ENCODE measurements around the gene GLT8D1. TPM values are rescaled to one million over a fixed set of nuclear protein-coding genes. Genes with fewer than 3 reads are reported as not detected.

The GLT8D1 gene
- total and polyA plus RNA-seq, 2 donors (not counting 1 experiment from before 2014, with no cell fraction given) = 28.1 to 28.7 TPM

DNA sequence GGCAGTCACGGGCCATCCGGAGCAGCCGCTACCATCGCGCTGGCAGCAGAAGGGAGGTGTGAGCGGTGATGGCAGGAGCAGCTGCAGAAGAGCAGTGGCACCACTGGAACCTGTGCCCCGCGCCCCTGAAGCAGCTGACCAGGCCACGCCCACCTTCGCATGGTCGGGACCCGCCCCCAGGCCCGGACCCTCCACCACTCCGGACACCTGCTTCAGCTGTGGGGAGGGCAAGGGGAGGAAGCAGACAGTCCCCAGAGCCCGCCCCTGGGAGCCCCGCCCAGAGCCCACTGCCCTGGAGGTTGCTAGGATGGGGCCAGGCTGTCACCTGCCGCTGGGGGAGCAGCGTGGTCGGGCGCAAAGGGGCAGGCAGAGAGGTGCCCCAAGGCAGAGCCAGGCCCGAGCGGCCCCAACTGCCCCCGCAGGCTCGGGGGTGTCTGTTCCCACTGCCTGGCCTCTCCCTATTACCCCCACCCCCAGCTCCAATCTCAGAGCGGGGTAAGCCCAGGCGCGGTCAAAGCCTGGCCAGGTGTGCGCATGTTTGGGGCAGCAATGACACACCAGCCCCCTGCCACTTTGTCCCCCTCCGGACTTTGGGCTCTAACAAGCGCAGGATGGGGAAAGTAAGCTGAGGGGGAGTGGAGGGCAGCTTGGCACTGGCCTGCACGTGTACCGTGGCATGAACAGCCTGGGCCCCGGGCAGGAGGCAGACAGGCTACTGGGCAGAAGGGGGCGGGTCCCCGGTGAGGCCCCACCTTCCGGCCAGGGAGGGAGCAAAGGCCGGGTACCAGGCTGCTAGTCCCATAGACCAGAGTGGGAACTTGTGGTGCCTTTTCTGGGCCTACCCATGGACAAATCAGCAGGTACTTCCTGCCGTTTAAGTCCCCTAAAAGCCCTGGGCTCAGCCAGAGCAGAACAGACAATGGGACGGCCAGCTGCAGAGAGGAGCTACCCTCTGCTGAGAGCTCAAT lies 9.0 kb upstream of the GLT8D1 start:
- H3K9ac ChIP-seq (ENCODE audit: low read length) = no peak overlapping the region
- no peak overlapping the region for H3K4me2 ChIP-seq (replicated peaks; ENCODE audit: low read depth, low read length, poor library complexity, severe bottlenecking)
- ChIA-PET CTCF (interaction anchor here (1.3 kb wide), 1 partner anchor 15 kb away, joined by 3 read pairs; no protein-coding TSS in a partner anchor), POLR2A (interaction anchor here (0.7 kb wide), 1 partner anchor 48 kb away, joined by 6 read pairs; no protein-coding TSS in a partner anchor)
- peaks cover 0 to 7% of the 10 kb centered on the region in 2 experiments for H3K36me3 ChIP-seq (replicated peaks in 1 of 2; ENCODE audit: control extremely low read depth in 1 of 2, control insufficient read depth in 1 of 2, extremely low read depth in 1 of 2, insufficient read depth in 2 of 2, low read length in 1 of 2)
- Mint-ChIP-seq H3K9me3 (ENCODE audit: insufficient read depth) (no peaks in the 10 kb centered on the region), H3K4me3 (no peak overlapping the region), H3K4me1 (peaks cover 13% of the 10 kb centered on the region), H3K27ac (no peak overlapping the region), H3K27me3 (no peaks in the 10 kb centered on the region)
- H3K4me1 ChIP-seq (ENCODE audit: control insufficient read depth in 2 of 2, insufficient read depth in 2 of 2, low read length in 2 of 2) = peaks cover 9 to 11% of the 10 kb centered on the region in 2 donors
- no peak overlapping the region for H3K27ac ChIP-seq (ENCODE audit: low read length in 2 of 2)
- no peak overlapping the region for H2AFZ ChIP-seq (ENCODE audit: insufficient read depth, low read depth, low read length, poor library complexity, severe bottlenecking)
- H3K79me2 ChIP-seq (ENCODE audit: control insufficient read depth, insufficient read depth, low read length) = no peaks in the 10 kb centered on the region
- no peaks in the 10 kb centered on the region for H4K20me1 ChIP-seq (ENCODE audit: control insufficient read depth, insufficient read depth, low read length, poor library complexity, severe bottlenecking)
- WGBS (ENCODE audit: insufficient coverage) = 94% methylated on average over 35 of the region's 39 CpGs
- DNase-seq (no peak), ATAC-seq (ENCODE audit: low read depth) (peak; percentile 5)
- peaks cover 0 to 3% (median 0%) of the 10 kb centered on the region in 3 donors for H3K9me3 ChIP-seq (ENCODE audit: control extremely low read depth in 1 of 3, control insufficient read depth in 2 of 3, insufficient read depth in 1 of 3, low read length in 2 of 3)
- no peaks in the 10 kb centered on the region for H3K27me3 ChIP-seq (replicated peaks in 1 of 4; ENCODE audit: control extremely low read depth in 1 of 4, control insufficient read depth in 3 of 4, insufficient read depth in 4 of 4, low read length in 3 of 4)
- TF ChIP-seq, protein P1, sequence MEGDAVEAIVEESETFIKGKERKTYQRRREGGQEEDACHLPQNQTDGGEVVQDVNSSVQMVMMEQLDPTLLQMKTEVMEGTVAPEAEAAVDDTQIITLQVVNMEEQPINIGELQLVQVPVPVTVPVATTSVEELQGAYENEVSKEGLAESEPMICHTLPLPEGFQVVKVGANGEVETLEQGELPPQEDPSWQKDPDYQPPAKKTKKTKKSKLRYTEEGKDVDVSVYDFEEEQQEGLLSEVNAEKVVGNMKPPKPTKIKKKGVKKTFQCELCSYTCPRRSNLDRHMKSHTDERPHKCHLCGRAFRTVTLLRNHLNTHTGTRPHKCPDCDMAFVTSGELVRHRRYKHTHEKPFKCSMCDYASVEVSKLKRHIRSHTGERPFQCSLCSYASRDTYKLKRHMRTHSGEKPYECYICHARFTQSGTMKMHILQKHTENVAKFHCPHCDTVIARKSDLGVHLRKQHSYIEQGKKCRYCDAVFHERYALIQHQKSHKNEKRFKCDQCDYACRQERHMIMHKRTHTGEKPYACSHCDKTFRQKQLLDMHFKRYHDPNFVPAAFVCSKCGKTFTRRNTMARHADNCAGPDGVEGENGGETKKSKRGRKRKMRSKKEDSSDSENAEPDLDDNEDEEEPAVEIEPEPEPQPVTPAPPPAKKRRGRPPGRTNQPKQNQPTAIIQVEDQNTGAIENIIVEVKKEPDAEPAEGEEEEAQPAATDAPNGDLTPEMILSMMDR (IDR thresholded peaks at IDR 0.05) = no peak
- no peak for TF ChIP-seq EZH2 (IDR thresholded peaks at IDR 0.05; ENCODE audit: borderline replicate concordance, insufficient read depth, low read depth, low read length, poor library complexity, severe bottlenecking)
- intact Hi-C loops (cut with micrococcal nuclease) = no loop called here
- H3K4me3 ChIP-seq (ENCODE audit: control extremely low read depth in 1 of 5, extremely low read depth in 1 of 5, insufficient read depth in 1 of 5, low read depth in 2 of 5, low read length in 4 of 5) = no peak overlapping the region
